Stomach (tissue), 4 donors: ENCODE results near the gene AKAP8L.

ENCODE experiments used
- CTCF ChIP-seq, 7 experiments: fragments of 450-650 bp in 4 of 7; fragments of 200-600 bp in 3 of 7; sonication (generic) in 3 of 7; IDR thresholded peaks; one replicate each; pipeline ENCODE4 v1.5.1; 2016 to 2019; ENCODE audit warnings: antibody characterized with exemption in 7 of 7, control low read depth in 2 of 7, mild to moderate bottlenecking in 1 of 7
- EP300 ChIP-seq: sonication (generic); formaldehyde crosslinking; IDR thresholded peaks from one replicate; pipeline ENCODE4 v1.6.1; 2017; ENCODE audit warnings: antibody characterized with exemption
- POLR2A ChIP-seq, 4 donors: fragments of 450-650 bp; IDR thresholded peaks; one replicate each; pipeline ENCODE4 v1.6.1; 2016; ENCODE audit warnings: antibody characterized with exemption in 4 of 4, control low read depth in 2 of 4, mild to moderate bottlenecking in 1 of 4, moderate library complexity in 1 of 4
- POLR2AphosphoS5 ChIP-seq, 3 donors: sonication (generic); formaldehyde crosslinking; IDR thresholded peaks; one replicate each; pipeline ENCODE4 v1.6.1; 2016; ENCODE audit warnings: antibody characterized with exemption in 3 of 3

GRCh38 chr19:15430526-15431120, 11.8 kb upstream of the AKAP8L start:
- TF ChIP-seq CTCF (IDR thresholded peaks at IDR 0.05) (no peak), POLR2A (IDR thresholded peaks at IDR 0.05) (no peak), POLR2AphosphoS5 (IDR thresholded peaks at IDR 0.05) (no peak), EP300 (no peak)
